ENCODE measurements around the gene PTPRN2.
A peak's percentile ranks its signal among the peaks of the same experiment; 100 is the strongest.

PTPRN2 gene

DNA sequence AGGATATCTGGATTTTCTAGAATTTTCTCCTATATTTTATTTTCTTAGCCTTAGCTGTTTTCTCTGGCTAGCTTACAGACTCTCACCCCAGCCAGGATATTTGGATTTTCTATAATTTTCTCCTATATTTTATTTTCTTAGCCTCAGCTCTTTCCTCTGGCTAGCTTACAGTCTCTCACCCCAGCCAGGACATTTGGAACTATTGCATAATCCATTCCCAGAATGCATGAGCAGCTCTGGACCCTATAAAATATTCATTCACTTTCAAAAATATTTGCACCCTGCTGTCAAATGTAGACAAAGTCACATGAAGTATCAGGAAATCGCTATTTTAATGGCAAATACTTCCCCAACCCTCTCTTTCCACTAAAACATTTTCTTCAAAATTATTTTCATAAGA is 952.0 kb downstream of the PTPRN2 start:
- no peak for DNase-seq (ENCODE audit: low spot score)

DNA sequence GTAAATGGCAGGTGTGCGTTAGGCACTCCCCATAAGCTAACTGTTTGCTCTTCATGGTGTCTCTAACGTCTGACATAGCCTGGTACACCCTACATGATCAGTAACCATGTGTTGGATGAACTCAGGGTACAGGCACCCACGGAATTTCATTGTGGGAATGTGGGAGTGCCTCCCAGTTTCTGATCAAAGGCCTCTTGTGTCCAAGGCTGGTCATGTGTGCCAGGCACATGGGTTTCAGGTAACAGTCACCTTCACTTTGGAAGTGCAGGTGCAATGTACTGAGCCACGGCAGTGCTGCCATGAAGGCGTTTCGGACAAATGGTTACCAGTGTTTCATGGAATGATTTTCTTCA is 952.5 kb downstream of the PTPRN2 start:
- peak; percentile 7 for DNase-seq (ENCODE audit: low spot score)

DNA sequence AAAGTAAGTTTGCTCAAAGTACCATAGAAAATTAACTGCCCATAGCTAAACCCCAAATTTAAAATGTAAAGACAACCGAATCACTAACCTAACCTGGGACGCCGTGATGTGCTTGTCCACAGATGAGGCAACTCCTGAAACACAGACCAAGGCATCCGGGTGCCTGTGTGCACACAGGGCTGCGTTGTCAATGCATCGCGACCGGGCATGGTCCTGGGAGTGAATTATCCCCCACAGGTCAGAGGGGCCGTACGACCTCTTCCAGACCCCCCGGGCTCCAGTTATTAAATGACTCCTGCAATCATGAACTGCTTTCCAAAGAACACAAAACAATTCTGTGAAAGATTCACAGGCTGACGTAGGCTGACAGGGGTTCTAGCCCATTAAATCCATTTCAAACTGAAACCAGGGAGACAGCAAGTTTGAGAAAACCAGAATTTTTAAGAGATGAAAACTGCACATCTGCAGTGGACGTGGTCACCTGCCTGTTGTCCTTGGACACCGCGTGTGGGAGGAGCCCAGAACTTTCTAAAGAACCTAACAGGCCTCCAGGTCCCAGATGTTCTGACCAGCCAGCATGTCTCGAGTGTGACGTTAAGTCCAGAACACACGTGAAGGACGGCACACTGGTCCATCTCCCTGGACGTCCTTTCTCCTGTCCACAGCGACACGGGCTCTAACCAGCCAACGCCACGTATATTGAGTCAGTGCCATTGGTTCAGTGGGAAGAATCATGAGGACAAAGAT is 953.0 kb downstream of the PTPRN2 start:
- DNase-seq (ENCODE audit: low spot score), result no peak

- no peak for DNase-seq (ENCODE audit: low spot score)
Observed at GRCh38 chr7:157633465-157634185, 954.0 kb downstream of the PTPRN2 start.

- DNase-seq (ENCODE audit: low spot score), result no peak
Observed at GRCh38 chr7:157630301-157630853, 957.2 kb downstream of the PTPRN2 start.

DNA sequence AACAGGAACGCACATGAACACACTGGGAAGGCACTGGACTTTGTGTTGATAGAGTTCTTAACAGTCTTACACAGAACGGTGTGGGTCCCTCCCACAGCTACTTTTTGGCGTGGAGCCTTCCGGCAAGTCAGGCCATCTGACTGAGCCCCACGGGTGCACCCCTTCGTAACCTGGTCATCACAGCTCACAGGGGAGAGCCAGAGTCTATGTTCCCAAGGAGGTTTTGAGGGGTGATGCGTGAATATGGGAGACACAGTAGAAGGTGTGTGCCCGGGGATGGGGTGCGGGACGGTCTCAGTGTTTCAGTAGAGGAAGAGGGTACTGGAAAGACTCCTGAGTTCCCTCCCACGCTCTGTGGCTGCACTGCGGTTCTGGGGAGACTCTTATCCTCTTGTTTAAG is 959.2 kb downstream of the PTPRN2 start:
- DNase-seq (ENCODE audit: low spot score), result no peak

DNA sequence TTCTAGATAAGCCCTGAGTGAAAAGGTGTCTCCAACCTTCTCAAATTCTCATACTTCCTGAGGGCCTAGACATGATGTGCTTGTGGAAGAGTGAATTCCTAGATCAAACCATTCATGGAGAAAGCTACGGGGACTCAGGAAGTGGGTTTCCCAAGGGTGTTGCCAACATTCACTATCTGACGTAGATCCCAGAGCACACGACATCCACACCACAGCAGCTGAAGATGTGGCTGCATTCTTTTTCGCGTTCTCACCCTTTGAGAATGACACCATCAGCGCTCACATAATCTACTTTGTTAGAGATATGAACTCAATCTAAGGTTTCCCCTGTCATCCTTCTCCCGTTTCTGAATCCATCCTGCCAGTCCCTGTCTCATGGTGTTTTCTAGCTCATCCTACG is 960.0 kb downstream of the PTPRN2 start:
- DNase-seq (ENCODE audit: low spot score), result no peak

GRCh38 chr7:157627033-157627432 is 960.6 kb downstream of the PTPRN2 start:
- DNase-seq (ENCODE audit: low spot score), result no peak

DNA sequence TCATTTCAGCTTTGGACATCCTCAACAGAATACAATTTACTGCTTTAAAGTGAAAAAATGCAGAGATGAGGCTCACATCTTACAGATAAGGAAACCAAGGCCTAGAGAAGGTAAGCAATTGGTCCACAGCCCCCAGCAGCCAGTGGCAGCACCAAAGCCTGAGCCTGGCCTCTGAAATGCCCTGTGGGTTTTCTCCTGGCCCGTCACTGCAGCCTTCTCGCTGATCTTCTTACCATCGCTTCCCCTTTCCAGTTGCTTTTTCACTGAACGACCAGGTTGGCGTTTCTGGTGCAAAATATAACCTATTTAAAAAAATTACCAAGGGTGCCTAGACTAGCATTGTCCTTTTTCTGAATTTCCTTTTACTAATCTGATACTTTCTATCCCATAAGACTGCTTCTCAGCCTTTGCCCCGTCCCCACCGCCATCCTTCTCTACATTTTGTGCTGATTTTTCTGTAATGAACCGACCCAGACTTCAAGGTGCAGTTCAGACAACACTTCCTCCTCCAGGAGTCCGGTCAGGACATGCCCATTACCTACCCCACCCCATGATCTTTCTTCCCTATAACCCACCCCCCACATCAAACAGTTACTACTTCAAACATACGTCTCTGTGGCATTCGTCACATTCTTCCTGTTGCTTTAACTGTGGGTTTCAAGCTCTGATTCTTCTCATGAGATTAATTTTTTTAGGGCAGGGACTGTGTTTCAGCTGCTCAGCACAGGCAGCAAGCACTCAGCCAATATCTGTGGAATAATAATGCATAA is 961.5 kb downstream of the PTPRN2 start:
- DNase-seq (ENCODE audit: low spot score), result no peak

DNA sequence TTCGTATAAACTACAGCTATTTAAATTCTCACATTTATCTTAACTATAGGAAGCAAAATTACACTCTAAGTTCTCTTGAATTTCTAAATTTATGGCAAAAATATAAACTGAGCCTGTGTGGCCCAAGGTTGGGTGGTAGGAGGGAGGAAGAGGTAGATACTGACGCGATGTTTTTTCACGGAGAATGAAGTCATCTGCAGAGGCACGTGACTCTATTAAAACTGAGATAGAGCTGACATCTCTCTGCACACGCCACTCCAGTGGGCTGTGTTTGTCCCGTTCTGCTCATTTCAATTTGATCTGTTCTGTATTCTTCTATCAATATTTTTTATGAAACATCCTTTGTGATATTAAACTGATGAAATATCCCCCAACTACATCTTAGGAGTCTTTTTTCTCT is 964.1 kb downstream of the PTPRN2 start:
- no peak for DNase-seq (ENCODE audit: low spot score)

DNA sequence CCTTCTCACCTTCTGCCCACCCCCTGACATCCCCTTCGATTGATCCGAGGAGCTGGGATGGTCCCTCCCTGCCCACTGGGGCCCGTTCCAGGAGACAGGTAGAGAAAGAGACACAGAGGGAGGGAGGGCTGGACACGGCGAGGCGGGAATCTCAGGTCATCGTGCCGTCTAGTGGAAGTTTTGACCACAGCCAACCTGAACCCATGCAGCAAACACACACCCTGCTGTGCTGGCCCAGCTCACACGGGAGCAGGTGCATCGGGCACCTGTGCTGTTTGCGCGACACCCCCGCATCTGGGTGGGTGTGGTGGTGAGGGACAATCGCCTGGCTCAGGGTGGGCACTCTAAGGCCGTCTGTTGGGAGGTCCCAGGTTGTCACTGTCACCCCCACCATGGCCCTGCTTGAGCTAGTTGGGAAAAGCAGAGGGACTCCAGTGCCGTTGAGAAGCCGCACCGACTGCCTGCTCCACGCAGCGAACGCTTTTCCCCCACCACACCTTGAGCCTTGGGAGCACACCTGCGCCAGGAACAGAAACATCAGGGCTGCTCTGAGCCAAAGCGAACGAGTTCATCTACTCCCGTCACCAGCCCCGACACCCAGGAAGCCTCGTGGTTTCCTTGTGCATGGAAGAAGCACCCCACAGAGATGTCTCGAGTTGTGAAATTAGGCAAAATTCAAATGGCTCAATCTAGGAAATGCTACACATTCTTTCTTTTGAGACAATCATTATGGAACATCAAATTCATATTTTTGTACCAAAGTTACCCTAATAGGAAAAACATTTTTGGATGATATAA is 965.0 kb downstream of the PTPRN2 start:
- DNase-seq (ENCODE audit: low spot score), result no peak

GRCh38 chr7:157622000-157622399 is 965.6 kb downstream of the PTPRN2 start:
- no peak for DNase-seq (ENCODE audit: low spot score)

- no peak for DNase-seq (ENCODE audit: low spot score)
Observed at GRCh38 chr7:157621131-157621681, 966.4 kb downstream of the PTPRN2 start.

GRCh38 chr7:157620616-157621015 is 967.0 kb downstream of the PTPRN2 start:
- DNase-seq (ENCODE audit: low spot score), result no peak

DNA sequence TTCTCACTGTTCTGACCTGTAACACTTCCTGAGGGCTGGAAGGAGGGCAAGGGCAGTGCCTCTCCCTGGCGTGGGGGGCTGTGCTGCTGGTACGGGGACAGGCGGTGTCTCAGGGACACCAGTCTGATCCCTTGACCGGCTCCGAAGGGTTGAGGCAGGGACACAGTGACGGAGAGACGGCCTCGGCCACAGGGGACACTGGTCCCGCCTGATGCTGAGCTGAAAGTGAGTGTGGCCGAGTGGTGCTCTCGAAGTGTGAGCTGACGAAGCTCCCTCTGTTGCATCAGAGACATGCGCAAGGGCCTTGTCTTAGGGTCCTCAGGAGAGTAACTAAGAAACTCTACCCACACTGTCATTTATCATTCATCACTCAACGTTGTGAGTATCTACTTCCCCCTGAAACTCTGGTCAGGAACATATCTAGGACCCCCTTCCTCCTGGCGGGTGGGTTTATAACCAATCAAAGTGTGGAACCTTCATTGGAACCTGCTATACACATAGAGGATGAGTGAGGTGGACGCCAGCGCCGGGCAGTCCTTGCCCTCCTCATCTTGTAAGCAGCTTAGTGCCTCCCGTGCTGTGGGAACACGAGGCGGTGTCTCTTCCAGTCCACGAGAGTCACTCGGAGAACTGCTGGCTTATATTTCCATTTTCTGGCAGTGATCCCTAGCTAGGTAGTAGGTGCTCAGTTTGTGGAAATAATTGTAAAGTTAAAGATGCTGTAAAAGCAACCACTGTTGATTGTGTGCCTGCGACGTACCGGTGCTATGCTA is 967.7 kb downstream of the PTPRN2 start:
- DNase-seq (ENCODE audit: low spot score), result no peak

DNA sequence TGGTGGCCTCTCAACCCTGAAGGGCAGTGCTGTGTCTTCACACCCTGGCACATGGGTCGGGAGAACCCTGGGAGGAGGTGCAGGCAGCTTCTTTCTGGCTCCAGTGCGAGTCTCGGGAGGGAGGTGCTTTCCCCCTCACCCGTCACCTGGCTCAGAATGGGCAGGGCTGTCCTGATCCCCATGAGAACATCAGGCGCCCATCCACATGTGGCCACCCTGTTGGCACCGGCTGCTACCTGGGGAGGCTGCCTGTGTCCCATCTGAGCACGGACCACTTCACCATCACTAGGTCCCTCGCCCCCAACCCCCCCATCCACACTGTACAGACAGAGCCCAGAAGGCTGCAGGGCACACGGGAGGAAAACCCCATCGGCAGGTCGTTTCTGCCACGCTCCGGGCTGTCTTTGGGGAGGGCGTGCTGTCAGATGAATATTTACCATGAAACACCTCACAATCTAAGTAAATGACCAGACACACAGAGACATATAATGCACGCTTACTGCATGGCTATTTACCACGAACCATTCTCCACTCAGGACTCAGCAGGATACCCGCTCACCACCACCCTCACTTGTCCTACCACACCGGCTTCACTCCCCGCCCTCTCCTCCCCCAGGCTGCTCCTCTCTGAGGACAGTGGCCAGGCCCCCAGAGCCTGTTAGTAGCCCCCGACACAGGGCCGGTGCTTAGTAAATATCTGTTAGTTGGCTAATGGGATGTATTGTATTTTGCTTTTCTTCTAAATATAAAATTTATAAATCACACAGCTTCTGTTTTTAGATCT is 968.6 kb downstream of the PTPRN2 start:
- no peak for DNase-seq (ENCODE audit: low spot score)

DNA sequence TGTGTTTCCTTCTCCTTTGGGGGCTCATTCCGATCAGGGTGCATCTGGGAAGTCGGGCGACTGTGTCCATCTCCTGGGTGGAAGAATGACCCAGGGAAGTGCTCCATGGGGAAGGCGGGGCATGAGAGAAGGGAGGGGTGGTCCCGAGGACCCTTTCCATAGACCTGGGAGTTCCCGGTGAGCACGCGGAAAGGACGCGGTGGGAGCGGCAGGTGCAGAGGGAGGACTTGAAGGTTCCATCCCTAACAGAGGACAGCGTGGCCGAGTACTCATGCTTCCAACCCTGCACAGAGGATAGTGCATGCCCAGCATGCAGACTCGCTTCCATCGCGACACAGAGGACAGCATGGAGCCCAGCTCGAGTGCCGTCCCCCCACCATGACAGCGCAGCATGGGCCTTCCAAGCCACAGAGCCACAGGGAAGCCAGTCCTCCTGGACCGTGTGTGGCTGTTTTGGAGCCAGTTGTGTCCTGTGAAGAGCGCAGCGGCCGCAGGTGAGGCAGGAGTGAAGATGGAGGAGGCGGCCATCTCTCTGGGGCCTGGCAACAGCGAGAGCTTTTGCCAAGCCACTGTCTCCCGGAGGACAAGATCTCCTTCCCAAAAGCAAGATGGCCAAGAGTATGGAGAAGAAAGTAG is 969.4 kb downstream of the PTPRN2 start:
- DNase-seq (ENCODE audit: low spot score), result no peak

DNA sequence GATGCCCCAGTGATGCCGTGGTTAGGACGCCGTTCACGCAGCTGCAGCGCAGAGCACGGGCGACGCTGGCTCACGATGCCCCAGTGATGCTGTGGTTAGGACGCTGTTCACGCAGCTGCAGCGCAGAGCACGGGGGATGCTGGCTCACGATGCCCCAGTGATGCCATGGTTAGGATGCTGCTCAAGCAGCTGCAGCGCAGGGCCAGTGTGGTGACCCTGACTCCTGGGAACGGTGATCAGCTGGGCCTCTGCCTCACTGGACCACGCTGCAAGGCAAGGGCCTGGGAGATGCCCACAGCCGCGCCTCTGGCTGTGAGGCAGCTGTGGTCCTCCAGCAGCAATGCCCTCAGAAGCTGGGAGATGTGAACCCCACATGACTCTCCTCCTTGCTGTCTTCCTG is 970.2 kb downstream of the PTPRN2 start:
- no peak for DNase-seq (ENCODE audit: low spot score)

DNA sequence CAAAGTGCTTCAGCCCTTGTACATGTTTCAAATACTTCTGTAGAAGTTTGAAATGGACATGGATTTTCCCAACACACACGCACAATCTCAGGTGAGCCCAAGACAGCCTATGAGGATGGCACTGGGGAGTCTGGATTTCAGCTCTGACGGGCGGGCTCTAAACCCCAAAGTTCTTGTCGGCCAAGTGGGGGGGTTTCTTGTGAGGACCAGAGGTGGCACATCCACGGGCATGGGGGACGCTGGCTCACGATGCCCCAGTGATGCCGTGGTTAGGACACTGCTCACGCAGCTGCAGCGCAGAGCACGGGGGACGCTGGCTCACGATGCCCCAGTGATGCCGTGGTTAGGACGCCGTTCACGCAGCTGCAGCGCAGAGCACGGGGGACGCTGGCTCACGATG is 970.7 kb downstream of the PTPRN2 start:
- no peak for DNase-seq (ENCODE audit: low spot score)

GRCh38 chr7:157616426-157616825 is 971.2 kb downstream of the PTPRN2 start:
- no peak for DNase-seq (ENCODE audit: low spot score)
